Stimulated activated CD8-positive, alpha-beta memory T cell treated with anti-CD3 and anti-CD28 coated beads, Interleukin-15, amount 100 ng/mL, for 4 hours (primary cell): ENCODE measurements around the gene AP2A1.

Source experiments
- DNase-seq, 2 donors: peaks; one replicate each; pipeline ENCODE4 v3.0.0-alpha.2; 2020; ENCODE audit warnings: low read depth in 2 of 2

AP2A1 gene

DNA sequence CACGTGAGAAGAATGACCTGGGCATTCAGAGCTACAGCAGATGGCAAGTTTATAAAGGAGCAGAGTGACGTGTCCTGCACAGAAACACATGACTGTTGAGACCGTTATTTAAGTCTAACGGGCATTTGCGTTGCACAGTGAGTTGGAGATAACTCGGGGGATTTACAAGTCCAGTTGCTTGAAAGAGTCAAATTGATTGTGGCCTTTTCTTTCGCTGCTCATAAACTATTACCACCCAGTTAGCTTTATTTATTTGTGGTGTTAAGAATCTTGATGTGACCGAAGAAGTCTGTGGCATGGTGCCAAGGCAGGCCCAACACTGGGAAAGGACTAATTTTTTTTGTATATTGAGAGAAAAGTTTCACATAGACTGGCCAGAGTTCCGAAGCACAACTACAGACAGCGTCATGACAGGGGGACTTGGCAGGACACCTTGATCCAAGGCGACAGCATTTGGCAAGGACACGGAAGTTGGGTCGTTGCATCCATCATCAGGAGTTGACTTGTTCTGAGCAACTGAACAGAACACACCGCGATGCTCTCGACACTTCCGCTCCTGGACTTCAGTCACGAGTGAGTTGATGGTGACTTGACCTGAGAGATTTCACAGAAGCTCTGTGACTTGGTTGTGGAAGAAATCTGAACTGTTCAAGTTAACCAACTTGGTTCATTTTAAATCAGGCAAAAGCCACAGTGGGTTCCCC, 72.2 kb downstream of the AP2A1 start:
- no peak for DNase-seq

DNA sequence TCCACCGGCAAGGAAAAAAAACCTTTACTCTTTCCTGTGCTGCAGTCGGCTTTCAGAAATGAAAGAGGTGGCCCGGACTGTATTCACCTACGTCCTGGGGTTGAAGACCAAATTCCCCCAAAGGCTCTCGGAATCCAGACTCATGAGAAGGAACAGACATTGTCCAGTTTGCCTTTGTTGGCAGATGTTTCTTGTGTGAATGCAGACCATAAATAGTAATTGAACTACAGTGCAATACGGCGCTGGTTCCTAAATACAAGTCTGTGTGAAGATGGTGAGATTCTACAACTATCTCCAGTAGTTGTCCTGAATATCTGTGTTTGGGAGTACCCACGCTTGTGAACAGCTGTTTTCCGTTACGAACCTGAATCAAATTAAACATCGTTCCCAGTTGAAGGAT, 72.9 kb downstream of the AP2A1 start:
- DNase-seq: no peak

- no peak for DNase-seq
These were observed 73.5 kb downstream of the AP2A1 start for GRCh38 chr19:49840321-49840720.

GRCh38 chr19:49840736-49841249, 74.0 kb downstream of the AP2A1 start:
- DNase-seq: no peak

GRCh38 chr19:49843265-49843664, 76.5 kb downstream of the AP2A1 start:
- no peak for DNase-seq

DNA sequence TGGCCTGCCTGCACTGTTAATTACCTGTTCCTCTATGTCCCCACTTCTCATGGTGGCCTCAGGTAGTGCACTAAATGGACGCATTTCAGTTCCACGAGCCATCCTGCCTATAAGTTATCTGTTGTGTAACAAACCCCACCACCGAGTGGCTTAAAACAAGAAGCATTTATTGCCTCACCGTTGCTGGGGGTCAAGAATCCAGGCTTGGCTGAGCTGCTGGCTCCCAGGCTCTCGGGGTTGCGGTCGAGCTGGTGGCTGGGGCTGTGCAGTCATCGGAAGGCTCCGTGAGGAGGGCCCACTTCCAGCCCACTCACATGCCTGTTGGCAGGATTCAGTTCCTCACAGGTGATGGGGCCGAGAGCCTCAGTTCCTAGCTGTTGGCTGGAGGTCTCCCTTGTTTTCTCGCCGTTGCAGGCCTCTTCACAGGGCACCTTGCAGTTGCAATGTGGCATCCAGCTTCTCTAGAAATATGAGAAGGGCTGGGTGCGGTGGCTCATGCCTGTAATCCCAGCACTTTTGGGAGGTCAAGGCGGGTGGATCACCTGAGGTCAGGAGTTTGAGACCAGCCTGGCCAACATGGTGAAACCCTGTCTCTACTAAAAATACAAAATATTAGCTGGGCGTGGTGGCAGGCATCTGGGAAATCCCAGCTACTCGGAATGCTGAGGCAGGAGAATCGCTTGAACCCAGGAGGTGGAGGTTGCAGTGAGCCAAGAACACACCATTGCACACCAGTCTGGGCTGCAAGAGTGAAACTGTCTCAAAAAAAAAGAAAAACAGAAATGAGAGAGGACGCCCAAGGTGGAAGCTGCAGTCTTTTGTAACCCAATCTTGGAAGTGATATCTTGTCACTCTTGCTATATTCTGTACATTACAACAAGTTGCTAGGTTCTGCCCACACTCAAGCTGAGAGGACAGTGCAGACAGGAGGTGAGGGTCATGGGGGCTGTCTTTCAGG, 77.6 kb downstream of the AP2A1 start:
- no peak for DNase-seq

GRCh38 chr19:49845414-49845813, 78.6 kb downstream of the AP2A1 start:
- no peak for DNase-seq

DNA sequence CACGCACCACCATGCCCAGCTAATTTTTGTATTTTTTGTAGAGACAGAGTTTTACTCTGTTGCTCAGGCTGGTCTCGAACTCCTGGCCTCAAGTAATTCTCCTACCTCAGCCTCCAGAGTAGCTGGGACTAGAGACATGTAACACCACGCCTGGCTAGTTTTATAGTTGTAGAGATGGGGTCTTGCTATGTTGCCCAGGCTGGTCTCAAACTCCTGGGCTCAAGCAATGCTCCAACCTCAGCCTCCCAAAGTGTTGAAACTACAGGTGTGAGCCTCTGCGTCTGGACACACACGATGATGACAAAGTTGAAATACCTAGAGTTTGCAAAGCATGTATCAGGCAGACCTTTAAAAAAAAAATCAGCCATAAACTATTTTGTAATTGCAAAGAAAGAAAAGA, 79.6 kb downstream of the AP2A1 start:
- DNase-seq: no peak

- no peak for DNase-seq
These were observed 81.2 kb downstream of the AP2A1 start for GRCh38 chr19:49847731-49848696.

GRCh38 chr19:49848938-49849337, 82.1 kb downstream of the AP2A1 start:
- no peak for DNase-seq

- DNase-seq: no peak
These were observed 82.8 kb downstream of the AP2A1 start for GRCh38 chr19:49849433-49850220.

GRCh38 chr19:49850221-49850486, 83.4 kb downstream of the AP2A1 start:
- no peak for DNase-seq

- peak; percentile 66 to 73 for DNase-seq
These were observed 83.9 kb downstream of the AP2A1 start, which contains the start of gene PTOV1 for GRCh38 chr19:49850487-49851342. Gene PTOV1, plus strand, starts transcription at chr19:49851159.

- DNase-seq: no peak
These were observed 84.9 kb downstream of the AP2A1 start for GRCh38 chr19:49851456-49852259.

DNA sequence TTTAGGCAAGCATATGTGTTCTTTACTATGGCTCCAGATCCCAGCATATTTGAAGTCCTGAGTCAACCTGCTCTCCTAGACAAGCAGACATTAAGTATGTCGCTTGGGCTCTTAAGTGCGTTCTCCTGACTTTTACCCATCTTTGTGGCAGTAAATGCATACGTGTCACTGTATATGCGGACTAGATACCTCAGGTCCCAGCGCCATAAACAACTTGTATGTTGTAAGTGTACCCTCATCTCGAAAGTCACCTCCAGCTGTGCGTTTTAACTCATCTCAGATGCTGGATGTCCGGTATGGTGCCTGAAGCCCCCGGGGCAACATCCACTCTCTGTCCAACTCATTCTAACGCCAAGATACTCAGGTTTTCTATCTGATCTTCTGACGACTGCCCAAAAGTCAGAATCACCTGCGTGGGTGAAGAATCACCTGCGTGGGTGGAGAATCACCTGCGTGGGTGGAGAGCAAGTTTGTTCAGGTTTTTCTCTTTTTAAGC, 85.9 kb downstream of the AP2A1 start:
- DNase-seq: no peak

DNA sequence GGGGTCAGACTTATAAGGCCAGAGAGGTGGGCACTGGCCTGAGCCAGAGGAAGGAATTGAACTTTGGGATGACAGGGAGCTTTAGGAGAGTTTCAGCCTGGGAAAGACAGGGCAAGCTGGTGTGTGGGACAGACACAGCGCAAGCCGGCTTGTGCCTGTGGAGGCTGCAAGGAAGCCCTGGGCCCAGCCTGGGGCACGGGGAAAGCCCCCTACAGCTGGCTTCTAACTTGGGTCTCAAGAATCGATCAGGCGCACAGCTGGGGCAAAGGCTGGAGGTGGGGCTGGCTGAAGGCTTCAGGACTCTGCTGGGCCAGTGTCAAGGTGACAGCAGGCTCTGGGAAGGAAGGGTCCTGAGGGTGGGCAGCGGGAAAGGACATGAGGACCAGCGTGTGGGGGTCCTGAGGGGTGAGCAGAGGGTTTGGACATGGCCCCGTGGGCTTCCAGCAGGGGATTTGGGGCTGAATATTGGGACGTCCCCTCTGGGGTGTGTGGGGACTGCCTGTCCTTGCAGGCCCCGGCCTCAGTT, 87.1 kb downstream of the AP2A1 start:
- no peak for DNase-seq

GRCh38 chr19:49854378-49855263, 87.8 kb downstream of the AP2A1 start:
- DNase-seq: no peak

GRCh38 chr19:49855277-49855675, 88.5 kb downstream of the AP2A1 start:
- no peak for DNase-seq
